GM21360 (cell line): ENCODE measurements around the gene ATP6AP1.
"Not testable (repeated sequence)": the region's sequence is repeated elsewhere in the genome, so short reads cannot be mapped to it uniquely, and the experiment has no call there.

Experiments used
- ATAC-seq: cut with Tn5 transposase; IDR thresholded peaks from one replicate; pipeline ENCODE4 v1.9.1; 2021; ENCODE audit warnings: mild to moderate bottlenecking, moderate library complexity; ENCODE audit not compliant: unreplicated experiment

ATP6AP1 gene

GRCh38 chrX:154428176-154429171 is at the start of gene ATP6AP1:
Gene ATP6AP1, plus strand, starts transcription at chrX:154428677. Its CDS starts 16 bp downstream, at chrX:154428693.
- ATAC-seq: peak; percentile 93

- peak; percentile 78 for ATAC-seq
Measured at GRCh38 chrX:154378799-154379568, 49.5 kb upstream of the ATP6AP1 start, which contains the start of gene EMD. Gene EMD, plus strand, starts transcription at chrX:154379295. Its CDS starts 190 bp downstream, at chrX:154379485.

GRCh38 chrX:154379569-154379951 is 48.9 kb upstream of the ATP6AP1 start:
- ATAC-seq: no peak

GRCh38 chrX:154380153-154380552 is 48.3 kb upstream of the ATP6AP1 start:
- ATAC-seq: no peak

GRCh38 chrX:154380787-154381186 is 47.7 kb upstream of the ATP6AP1 start:
- ATAC-seq: no peak

GRCh38 chrX:154381271-154381670 is 47.2 kb upstream of the ATP6AP1 start:
- ATAC-seq: no peak

GRCh38 chrX:154382483-154383069 is 45.9 kb upstream of the ATP6AP1 start:
- no peak for ATAC-seq

- no peak for ATAC-seq
Measured at GRCh38 chrX:154383359-154384283, 44.9 kb upstream of the ATP6AP1 start.

- ATAC-seq: no peak
Measured at GRCh38 chrX:154384284-154384892, 44.1 kb upstream of the ATP6AP1 start.

- peak; percentile 27 for ATAC-seq
Measured at GRCh38 chrX:154388094-154388493, 40.4 kb upstream of the ATP6AP1 start.

- ATAC-seq: not testable (repeated sequence)
Measured at GRCh38 chrX:154388649-154389048, 39.8 kb upstream of the ATP6AP1 start.

- ATAC-seq: peak; percentile 65
Measured at GRCh38 chrX:154389812-154390747, 38.4 kb upstream of the ATP6AP1 start.

GRCh38 chrX:154396363-154396762 is 32.1 kb upstream of the ATP6AP1 start:
- not testable (repeated sequence) for ATAC-seq

- ATAC-seq: peak; percentile 37
Measured at GRCh38 chrX:154396973-154397887, 31.2 kb upstream of the ATP6AP1 start.

- ATAC-seq: peak; percentile 74
Measured at GRCh38 chrX:154397888-154398667, 30.4 kb upstream of the ATP6AP1 start, which contains the start of gene RPL10. Gene RPL10, plus strand, starts transcription at chrX:154398377. Its CDS starts 143 bp downstream, at chrX:154398520.

GRCh38 chrX:154398668-154399526 is 29.6 kb upstream of the ATP6AP1 start:
- peak; percentile 28 for ATAC-seq
